GM19238 (cell line): Measurements from ENCODE around the gene ATF7.
"Not testable (repeated sequence)": the region's sequence is repeated elsewhere in the genome, so short reads cannot be mapped to it uniquely, and the experiment has no call there.

Experiments used
- DNase-seq: peaks from one replicate; pipeline ENCODE4 v3.0.0; 2011; ENCODE audit warnings: low spot score; ENCODE audit not compliant: insufficient read length

The ATF7 gene

DNA sequence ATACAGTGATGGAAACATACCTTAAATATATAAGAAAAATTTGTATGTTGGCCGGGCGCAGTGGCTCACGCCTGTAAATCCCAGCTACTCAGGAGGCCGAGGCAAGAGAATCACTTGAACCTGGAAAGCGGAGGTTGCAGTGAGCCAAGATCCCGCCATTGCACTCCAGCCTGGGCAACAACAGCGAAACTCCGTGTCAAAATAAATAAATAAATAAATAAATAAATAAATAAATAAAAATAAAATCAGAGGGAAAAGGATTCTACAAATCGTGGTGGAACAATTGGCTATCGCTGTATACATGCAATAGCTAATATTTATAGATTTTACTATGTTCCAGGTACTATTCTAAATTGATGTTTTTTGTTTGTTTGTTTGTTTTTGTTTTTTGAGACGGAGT lies 1.7 kb upstream of the ATF7 start:
- no peak for DNase-seq

DNA sequence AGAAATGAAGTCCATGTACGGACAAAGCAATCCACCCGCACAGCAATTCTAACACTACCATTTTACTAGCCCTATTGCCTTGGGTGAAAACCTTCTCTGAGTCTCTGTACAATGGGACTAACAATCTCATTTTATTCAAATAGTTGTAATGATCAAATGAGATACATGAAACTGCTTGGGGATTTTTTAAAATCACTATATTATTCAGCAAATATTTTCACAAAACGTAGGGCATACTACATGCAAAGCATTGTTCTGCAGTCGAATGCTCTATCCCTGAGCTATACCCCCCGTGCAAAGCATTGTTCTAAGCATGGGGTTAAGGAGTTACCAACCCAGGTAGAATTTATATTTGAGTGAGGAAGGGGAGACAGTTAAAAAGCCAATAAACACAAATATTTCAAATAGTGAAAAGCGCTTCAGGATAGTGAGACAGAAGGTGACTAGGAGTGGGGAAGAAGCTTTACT lies 554 bp upstream of the ATF7 start:
- DNase-seq, result no peak

DNA sequence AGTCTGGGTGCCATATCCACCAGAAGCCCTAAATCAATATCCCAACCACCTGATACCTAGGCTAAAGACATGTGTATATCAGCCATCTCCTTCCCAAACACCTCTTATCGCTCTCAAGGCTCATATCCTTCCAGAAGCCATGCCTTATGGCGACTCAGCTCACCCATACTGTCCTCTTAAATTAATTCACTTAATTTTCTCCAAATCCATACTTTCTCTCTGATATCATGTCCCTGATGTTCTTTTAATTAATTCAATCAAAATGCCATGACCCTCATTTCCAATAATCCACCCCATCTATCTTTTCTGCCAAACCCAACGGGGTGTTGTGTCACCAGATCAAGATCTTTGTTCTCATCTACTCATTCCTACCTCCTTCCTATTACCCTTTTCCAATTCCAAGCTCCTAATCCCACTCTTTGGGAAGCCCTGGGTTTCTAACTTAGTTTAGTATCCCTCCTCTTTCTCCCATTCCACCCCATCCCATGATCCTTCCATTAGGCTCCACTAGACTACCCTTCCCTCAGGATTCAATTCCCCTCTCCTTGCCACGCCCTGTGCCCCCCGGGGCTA lies 723 bp downstream of the ATF7 start:
- DNase-seq, result no peak

DNA sequence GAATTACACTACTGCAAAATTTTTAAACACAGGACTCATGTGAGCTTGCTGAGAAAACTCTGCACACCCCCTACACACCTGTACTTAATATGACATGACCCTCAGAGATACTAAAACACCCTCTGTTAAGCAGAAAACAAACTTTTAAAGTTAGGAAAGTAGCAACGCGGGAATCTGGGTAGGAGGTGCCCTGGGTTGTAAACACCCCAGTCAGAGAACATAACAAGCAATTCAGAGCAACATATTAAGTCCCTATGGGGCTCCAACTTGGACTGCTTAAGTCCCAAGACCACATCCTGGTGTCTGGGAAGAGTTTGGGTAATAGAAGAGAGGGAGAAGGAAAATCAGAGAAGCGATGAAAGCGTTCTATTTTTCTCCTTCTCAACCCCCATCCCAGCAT lies 1.2 kb downstream of the ATF7 start:
- DNase-seq, result no peak

DNA sequence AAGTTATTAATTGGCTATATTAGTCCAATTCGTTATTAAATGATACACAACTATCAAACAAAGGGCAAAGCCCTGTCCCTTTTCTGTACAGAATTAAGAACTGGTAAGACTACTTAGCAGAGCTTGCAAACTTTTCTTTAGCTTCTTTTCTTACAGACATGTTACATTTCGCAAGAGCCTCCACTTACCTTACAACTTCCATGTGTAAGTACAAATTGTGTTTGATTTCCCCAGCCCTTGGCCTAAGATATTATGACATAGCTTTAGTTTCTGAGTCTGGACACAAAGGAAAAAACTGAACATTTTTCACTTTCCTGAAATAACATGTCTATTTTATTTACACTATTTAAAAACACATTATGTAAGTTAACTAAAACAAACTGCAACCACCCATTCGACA lies 1.7 kb downstream of the ATF7 start:
- no peak for DNase-seq

DNA sequence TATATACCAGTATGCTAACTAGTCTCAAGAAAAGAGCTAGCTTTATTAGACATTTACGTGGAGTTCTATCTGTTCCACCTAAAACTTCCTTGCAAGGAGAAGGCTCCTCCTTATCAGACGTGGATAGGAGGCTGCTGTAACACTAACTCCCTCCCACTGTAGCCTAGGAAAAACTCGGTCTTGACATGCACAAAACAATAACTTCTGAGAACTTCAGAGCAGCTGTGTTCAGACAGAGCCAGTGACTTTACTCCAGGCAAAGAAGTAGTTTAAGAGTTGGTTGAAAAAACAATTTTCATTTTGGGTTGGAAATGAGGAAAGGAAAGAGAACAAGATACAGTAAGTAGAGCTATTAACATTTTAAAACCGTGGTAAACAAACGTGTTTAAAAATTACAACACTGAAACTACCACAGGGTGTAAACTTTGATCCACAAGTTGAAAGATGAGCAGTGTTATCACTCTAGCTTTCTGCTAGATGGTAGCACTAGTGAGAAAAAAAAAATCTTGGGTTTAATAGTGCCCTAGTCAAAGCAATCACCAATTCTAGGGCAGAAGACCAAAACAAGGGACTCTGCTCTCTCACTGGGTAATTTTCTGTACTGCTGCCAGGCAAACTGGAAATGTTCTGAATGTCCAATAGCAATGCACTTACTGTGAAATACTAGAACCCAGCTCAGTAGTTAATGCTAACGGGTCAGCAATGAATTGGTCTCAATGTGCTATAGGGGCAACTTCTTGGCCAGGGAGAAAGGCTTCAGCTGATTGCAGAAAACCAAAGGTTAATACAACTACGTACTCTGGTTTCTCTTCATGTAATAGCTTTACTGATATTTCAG lies 2.4 kb downstream of the ATF7 start:
- DNase-seq, result no peak

DNA sequence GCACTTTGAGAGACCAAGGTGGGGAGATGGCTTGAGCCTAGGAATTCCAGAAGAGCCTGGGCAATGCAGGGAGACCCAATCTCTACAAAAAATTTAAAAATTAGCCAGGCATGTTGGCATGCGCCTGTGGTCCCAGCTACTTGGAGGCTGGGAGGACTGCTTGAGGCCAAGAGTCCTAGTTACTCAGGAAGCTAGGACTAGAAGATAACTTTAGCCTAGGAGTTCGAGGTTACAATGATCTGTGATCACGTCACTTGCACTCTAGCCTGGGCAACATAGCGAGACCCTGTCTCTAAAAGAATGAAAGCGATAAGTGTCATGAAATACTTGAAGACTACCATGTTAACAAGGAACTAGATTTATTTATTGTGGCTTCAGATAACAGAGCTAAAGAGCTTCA lies 3.5 kb downstream of the ATF7 start:
- DNase-seq, result no peak

DNA sequence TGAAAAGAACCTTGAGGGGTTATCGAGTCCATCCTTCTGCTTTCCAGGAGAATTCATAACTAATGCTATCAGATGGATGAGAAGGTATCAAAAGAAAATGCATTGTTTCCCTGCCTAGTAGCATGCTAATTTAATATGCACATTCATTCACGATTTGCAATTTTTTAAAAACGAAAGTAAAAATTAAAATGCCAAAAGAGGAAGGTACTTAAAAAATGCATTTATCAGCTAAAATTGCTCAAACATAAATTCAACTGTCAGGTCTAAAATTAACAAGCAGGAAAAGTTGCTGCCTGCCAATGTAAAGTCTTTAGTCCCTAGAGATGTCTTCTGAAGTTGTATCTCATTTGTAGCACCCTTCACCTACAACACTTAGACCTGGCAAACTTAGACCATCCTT lies 7.9 kb downstream of the ATF7 start:
- no peak for DNase-seq

DNA sequence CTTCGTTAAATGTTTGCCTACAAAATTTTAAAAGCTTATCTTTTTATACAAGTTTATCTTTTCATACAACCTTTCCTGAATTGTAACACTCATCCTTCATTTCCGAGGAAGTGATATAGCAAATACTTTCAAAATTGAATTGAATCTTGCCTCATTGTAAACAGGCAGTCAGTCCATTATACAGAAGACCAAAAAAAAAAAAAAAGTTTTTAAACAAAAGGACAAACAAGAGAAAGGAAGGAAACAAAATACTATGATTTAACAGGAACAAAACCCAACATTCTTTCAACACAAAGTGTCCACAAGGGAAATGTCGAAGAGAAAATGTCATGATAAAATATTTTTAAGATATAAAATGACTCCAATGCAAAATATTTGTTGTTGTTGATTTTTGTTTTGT lies 8.5 kb downstream of the ATF7 start:
- no peak for DNase-seq

DNA sequence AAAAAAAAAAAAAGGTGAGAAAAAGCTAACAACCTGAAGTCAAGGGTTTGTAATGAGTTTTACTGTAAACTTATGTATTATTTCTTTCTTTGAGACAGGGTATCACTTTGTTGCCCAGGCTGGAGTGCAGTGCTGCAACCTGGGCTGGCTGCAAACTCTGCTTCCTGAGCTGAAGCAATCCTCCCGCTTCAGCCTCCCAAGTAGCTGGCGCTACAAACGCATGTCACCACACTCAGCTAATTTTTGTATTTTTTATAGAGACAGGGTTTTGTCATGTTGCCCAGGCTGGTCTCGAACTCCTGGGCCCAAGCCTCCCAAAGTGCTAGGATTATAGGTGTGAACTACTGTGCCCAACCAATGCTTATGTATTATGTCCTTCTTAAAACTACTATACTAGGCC lies 9.2 kb downstream of the ATF7 start:
- DNase-seq, result no peak

DNA sequence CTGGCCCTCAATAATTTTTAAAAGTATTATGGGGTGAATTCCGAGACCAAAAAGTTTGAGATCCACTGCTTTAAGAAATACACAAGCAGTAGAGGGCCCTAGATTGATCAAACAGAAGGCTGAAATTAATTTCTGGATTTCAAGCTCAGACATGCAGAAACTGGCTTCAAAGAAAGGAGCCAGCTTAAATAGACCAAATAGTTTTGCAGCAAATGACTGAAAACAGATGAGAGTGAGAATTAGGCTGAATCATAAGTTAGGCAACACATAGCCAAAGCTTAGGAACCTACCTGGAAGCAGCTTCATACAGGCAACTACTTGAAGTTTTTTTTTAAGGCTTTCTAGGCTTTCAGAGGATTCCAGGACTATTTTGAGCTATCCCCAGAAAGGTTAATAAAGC lies 12.4 kb downstream of the ATF7 start:
- DNase-seq, result no peak

DNA sequence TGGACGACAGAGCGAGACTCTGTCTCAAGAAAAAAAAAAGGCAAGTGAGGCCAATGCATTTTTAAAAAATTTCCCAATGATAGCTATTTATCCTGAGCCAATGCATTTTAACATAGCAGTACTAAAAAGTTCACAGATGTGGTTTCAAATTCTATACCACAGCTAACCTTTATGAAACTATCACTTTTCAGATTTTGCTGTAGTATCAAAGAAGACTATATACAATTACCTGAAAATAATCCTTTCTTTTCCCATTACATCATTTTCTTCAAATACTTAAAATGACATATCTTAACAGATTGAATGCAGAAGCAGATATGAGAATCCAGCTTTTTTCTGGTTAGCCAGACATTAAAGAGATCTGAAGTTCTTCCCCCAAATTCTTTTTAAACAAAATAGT lies 13.2 kb downstream of the ATF7 start:
- no peak for DNase-seq

DNA sequence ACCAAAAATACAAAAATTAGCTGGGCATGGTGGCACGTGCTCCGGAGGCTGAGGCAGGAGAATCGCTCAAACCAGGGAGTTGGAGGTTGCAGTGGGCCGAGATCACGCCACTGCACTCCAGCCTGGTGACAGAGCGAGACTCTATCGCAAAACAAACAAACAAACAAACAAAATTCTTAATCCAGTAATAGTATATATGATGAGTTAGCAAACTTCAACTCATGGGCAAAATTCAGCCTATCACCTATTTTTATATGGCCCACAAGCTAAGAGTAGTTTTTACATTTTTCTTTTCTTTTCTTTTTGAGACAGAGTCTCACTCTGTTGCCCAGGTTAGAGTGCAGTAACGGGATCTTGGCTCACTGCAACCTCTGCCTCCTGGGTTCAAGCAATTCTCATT lies 14.9 kb downstream of the ATF7 start:
- no peak for DNase-seq

DNA sequence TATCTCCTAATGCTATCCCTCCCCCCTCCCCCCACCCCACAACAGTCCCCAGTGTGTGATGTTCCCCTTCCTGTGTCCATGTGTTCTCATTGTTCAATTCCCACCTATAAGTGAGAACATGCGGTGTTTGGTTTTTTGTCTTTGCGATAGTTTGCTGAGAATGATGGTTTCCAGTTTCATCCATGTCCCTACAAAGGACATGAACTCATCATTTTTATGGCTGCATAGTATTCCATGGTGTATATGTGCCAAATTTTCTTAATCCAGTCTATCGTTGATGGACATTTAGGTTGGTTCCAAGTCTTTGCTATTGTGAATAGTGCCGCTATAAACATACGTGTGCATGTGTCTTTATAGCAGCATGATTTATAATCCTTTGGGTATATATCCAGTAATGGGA lies 19.5 kb downstream of the ATF7 start:
- DNase-seq, result not testable (repeated sequence)

DNA sequence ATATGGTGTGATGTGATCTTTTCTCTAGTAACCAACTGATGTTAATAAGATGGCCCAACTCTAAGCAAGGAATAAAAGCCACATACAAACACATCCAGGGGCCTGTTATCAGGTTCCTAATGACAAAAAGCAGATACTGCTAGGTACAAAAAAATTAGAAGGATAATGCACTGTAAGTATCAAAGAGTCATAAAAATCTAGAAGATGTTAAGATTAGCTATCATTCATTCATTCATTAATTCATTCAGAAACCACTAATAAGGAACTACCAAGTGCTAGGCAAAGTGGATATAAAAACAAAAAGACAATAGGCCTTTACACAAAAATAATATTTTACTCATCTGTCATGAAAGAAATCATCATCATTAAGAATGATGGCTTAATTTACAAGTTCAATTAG lies 21.6 kb downstream of the ATF7 start:
- DNase-seq, result no peak

DNA sequence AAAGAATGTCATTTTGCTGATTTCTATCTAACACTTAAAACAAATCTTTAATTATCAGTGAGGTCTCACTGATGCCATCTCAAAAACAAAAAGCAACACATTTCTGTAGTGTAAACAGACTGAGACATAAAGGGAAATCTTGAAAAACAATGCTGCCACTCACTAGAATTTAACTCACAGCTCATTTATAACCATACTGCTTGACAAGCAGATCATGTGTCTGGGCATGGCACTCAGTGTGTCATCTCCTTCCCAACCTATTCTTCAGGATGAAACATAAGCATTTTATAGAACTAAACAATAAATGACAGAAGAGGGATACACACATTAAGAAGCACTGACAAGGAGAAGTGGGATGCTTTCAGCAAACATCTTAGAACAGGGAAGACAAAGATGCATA lies 22.4 kb downstream of the ATF7 start:
- no peak for DNase-seq

DNA sequence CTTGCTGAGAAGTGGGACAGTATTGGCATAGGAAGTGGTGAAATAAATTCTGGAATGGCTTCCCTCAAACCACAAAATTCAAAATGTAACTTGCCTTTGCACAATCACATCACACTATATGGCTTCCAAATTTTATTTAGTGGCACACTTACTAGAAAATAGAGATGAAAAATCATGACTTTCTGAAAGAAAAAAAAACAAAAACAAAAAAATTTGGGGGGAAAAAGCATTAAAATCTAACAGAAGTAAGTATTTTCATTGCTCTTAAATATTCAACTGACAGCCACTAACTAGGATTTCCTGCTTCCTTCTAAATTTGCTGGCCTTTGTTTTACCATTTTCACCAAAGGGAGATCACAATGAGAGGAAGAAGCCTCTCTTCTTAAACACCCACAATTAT lies 23.0 kb downstream of the ATF7 start:
- no peak for DNase-seq

DNA sequence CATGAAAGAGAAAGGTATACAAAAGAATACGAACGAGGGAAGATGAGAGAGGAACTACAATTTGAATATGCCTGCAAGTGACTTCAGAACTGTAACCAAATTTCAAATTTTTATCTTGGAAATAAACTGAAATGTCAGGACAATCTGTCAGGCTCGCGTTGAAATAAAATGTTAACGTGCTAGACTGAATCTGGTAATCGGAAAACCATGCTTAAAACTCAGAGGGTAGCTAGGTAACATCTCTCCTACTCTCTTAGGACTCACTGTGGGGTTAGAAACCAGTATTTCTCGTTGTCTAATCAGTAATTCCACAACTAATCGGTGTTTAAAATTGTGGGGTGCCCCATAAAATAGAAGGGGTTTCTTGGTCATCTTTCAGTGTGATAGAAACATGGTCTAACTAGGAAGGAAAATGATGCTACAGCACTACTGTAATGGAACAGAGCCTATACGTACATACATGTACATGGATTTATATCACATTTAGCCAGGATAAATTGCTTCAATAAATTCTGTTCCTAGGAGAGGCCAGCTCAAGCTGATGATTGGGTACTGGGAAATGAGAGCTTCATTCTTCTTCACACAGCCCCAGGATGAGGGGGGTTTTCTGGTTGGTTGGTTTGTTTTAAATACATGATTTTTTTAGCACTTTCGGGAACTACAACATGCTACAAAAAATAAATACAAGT lies 23.9 kb downstream of the ATF7 start:
- no peak for DNase-seq

DNA sequence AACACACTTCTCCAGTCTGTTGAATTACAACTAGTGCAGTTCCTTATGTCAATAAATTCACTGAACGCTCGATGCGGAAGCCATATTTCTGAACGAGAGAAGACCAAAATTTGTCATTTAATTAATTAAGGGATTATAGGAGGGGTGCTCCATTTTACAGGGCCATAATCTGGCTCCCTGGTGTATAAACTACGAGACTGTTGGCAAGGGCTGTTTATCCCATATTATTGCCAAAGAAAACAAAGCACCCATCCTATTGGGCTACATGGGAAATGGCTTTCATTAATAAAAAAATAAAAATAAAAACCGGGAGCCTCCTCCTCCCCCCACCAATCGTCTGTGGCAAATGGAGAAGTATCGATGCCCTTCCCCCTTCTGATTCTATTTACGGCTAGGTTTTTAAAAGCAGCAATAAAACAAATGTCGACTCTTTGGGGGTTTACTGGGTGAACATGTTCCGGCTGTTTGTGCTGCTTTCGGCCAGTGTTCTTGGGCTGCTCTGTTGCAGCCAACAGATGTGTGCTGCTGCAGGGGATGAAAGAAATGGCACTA lies 24.8 kb downstream of the ATF7 start:
- no peak for DNase-seq

DNA sequence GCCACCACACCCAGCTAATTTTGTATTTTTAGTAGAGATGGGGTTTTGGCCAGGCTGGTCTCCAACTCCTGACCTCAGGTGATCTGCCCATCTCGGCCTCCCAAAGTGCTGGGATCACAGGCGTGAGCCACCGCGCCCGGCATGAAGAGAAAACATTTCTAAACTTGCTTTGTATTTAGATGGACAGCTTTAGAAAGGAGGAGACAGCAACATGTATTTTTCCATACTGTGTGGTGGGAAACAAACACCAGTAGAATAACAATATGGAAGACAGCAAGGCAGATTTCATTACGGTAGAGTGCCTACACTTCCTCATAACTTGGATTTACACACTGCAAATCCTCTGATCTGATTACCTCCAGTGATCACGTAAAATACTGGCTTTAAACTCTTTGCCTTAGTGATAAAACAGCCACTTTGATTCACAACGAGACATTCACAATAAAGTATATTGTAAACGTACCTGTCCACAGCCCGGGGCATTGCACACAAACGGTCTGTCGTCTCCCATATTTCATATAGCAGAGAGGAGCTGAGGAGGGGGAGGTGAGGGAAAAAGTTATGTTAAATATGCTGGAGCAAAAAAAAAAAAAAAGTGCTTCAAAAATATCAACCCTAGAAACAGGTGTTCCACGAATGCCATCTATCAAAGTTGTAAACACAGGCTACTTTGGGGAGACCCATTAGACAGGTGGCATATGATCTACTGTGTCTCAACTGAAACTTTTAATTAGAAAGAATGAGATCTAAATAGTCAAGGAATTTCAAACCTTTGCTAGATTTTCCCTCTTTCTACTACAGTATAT lies 25.5 kb downstream of the ATF7 start:
- no peak for DNase-seq

DNA sequence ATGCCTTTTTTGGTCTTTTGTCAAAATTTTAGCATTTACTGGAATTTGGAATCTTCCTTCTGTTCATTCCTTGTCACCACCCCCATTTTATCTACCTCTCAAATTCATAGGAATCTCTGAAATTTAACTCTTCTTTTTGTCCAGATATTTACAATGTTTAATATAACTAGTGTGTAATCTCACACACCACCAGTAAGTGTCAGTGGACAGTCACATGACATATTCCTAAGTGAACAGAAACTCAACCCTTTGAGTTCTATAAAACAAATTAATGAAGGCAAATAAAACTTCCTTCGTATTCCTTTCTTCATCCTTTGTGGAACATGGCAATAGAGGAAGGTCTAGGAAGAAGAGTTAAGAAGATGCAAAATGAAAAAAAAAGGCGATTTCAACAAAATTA lies 26.6 kb downstream of the ATF7 start:
- DNase-seq, result no peak

DNA sequence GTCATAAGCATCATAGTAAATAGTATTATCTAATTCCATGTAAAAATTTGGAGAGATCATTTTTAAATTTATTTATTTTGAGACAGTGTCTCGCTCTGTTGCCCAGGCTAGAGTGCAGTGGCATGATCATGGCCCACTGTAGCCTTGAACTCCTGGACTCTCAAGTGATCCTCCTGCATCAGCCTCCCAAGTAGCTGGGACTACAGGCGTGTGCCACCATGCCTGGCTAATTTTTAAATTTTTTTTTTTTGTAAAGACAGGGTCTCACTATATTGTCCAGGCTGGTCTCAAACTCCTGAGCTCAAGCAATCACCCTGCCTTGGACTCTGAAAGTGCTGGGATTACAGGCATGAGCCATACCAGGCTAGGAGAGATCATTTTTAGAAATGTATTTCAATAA lies 27.2 kb downstream of the ATF7 start:
- DNase-seq, result not testable (repeated sequence)
